NCI-H446 (cell line): ENCODE data around the gene FGR.

Experiments
- DNase-seq, 2 experiments: peaks; one replicate each; lab custom pipeline; 2025; lab: John Stamatoyannopoulos, UW

FGR gene

DNA sequence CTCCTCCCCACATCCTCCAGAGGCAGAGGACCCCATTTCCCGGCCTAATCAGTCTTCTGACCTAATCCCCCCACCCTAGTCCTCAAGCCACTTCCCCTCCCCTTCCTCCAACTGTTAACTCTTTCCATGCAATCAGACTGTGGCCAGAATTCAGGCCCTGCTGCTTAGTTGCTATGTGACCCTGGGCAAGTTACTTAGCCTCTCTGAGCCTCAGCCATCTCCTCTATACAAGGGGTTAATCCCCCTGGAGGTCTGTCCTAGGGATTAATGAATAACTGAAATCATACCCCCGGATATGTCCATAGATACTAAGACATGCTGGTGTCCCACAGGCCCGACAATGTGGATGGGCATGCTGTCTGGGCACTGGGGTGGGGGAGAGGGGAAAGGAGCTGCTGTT is 49.3 kb downstream of the FGR start:
- no peak for DNase-seq

DNA sequence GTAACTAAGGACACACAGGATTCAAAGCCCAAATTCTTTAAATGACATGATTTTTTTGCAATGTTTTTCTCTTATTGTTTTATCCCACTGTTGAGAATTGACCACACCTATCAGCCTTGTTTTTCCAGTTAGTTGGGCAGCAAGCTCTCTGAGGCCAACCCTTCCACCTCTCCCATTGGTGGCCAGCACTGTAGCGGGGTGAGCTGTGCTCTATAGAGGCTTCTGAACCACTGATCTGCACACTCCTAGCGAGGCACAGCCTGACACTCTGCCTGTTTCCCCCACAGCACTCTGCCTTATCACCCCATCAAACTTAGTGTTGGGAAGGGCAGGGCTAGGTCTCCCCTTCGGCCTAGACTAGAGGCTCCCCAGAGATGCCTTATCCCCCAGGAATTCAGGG is 50.5 kb downstream of the FGR start:
- no peak for DNase-seq

DNA sequence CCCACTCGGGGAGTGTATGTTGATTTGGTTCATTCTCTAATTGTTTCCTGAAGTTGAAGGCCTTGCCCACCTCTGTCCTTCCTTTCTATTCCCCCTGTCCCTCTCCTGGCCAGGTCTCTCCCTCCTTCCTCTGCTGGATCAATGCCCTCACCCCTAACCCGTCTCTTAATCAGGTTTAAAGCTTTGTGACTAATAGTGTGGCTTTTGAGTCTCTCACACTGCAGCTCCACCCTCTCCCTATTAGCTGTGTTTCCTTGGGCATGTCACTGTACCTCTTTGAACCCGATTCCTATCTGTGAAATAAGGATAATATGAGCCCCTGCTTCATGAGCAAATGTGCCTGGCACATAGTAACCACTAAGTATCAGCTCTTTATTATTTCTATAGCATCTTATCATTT is 51.5 kb downstream of the FGR start:
- DNase-seq = no peak

DNA sequence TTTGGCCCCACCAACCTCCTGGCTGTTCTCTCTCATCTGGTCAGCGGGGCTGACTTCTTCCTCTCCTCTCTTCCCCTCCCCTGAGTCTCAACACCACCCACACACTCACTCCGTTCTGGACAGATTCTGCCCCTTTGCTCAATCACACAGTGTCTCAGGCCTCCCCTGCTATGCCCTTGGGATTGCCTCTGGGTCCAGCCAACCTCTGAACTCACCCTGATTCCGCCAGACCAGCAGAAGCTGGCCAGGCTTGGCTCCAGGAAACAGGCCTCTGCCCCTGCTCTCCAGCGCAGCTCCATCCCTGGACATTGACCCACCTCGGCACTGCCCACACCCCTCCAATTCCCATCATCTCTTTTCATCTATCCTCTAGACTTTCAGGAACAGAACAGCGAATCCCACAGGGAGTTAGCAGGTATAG is 53.2 kb downstream of the FGR start:
- DNase-seq = no peak

DNA sequence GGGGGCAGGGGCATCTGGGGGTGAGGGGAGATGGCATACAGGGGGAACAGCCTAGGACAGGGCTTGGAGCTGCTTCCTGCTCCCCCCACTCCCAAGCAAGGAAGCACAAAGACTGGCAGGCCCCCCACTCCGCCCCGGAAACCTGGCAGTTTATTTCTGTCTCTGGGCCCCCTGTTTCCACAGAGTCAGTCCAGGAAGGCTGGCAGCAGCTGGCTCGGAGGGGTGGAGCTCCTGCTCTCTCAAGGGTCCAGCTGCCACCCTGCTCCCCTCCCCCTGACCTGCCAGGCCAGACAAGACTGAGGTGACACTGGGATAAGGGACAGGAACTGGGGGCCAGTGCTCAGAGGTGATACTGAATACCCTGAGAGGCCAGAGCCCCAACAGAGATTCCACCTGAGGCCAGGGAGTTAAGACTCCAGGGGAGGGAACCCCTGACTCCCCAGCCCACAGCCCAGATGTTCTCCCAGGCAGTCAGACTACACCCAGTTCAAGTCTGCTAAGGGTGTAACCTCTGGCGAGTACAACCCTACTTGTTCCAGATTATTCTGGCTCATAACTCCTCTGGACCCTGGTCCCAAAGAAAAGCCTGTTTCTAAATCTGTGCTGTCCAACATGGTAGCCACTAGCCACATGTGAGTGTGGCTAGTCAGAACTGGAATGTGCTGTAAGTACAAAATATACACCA is 57.3 kb downstream of the FGR start:
- DNase-seq = no peak

DNA sequence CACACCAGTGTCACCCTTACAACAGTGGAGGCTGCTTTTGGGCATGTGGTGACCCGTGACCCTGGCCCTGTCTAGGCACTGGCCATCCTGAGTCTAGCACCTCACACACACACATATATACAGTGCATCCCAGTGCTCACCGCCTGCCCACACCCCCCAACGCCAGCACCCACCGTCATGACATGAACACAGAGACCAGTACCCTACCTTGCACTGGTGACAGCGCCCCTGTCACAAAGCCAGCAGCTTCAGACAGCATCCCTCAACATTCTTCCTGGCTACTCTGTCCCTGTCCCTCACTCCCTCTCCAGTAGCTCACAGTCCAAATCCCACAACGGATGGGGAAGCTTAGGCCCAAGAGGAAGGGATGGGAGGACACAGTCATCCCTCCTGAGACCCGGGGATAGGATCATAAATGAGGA is 58.2 kb downstream of the FGR start:
- DNase-seq = no peak

DNA sequence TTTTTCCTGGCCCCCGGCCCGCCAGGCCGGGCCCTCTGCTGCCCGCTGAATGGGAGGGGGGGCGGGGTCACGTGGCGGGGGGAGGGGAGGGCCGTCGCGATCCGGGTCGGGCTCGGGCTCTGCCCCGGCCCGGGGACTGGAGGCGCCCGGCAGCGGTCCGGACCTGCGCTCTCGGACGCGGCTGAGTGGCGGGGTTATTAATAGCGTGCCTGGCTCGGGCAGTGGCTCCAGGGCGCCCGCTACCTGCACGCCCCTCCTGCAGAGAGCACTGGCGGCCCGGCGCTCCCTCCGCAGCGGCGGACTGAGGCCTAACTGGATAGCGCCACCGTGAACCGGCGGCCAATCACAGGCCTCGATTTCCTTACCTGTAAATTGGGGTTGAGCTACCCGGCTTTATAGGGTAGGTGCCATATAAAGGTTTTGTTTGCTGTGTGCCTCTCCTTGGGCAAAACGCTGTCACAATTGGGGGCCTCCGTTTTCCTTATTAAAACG is 59.1 kb downstream of the FGR start:
- no peak for DNase-seq

DNA sequence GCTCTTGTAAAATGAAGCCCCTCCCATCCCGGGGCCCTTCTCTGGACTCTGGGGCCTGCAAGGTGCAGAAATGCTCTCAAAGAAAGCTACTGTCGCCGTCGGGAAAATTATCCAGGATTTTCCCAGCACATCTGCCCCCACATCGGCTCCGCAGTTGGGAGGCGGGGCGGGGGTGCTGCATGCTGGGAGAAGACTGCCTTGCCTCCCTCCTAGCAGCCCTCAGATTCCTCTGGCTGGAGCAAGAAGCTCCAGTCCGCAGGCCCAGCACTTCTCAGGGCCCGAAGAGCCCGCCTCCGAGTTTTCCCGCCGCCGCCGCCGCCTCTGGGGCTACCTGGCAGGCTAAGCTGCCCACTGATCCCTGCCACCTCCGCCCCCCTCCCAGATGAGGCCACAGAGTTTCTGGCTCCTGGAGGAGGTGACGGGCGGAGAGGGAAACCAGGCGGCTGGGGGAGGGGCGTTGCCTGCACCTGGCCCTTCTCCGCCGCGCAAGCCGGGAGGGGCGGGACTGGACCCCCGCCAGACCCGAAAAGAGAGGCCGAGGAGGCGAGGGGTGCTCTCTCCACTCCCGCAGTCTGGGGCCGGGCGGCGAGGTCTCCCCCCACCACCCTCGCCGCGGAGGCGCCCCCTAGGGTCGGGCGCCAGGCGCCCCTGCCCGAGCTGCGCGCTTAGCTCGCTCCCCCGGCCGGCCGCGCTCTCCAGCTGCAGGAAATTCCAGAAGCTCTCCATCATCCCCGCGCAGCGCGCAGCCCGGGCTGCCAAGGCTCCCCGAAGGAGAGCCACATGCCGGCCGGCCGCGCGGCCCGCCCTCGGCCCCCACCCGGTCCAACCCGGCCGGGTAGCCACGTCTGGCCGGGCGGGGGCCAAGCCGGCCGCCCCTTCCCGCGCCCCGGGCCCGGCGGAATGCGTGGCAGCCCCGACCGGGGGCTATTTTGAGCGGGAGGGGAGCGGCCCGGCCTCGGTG is 59.8 kb downstream of the FGR start:
- DNase-seq = no peak

DNA sequence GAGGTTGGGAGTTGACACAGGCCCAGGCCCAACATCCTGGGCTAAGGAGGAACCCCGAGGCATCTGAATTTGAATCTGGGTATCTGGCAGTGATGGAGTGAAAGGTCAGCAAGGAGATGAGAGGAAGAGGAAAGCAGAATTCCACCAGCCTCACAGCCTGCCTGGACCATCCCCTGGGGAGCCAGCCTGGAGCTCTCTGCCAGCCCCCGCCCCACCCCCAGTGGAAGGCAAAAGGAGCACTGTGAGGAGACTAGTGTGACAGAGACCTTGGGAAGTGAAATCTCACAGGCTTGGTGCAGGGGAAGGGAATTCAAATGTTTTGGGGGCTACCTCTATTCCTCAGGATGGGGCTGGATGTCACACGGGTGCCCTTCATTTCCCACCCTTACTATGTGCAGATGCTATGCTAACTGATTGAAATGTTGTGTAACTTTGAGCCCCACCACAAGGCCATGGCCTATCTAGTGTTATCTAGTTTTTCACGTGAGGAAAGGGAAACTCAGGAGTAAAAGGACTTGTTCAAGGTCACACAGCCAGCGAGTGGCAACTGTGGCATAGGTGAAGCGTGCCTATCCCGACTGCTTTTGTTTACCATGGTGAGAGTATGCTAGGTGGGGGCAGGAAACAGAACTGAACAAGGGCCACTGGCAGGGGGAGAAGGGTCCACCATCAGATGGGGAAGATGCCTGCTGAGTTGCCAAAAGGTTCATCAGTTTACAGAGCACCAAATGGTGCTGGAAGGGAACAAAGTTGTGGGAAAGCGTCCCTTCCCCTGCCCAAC is 60.8 kb downstream of the FGR start:
- DNase-seq = no peak

DNA sequence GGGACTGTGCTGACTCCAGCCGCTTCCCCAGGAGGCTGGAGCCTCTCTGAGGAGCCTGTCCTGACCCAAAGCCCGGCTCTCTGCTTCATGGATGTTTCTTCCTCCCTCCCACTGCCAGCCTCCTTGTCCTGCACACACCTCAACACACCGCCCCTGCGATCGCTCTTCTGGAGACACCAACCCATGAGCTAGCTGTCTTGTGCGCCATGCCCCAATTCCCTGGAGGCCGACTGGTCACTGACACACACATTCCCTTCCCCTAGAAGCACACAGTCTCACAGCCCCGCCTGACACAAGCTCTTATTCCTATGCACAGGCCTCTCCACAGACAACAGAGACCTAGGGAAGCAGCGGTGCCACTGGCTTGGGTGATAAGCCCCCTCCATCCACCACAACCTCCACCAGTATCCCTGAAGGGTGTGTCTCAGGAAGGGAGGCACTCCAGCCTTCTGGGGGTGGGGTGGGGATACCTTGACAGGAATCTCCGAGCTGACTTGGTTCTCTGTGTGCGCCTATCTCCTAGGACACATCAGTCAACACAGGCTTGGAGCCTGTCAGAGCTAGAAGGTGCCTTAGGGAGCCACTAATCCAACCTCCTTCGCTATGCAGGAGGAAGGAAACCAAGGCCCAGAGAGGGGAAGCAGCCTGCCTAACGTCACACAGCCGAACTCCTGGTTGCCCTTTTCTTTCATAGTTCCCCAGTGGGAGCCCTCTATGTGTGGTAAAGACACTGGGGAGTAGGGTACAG is 62.1 kb downstream of the FGR start:
- no peak for DNase-seq

DNA sequence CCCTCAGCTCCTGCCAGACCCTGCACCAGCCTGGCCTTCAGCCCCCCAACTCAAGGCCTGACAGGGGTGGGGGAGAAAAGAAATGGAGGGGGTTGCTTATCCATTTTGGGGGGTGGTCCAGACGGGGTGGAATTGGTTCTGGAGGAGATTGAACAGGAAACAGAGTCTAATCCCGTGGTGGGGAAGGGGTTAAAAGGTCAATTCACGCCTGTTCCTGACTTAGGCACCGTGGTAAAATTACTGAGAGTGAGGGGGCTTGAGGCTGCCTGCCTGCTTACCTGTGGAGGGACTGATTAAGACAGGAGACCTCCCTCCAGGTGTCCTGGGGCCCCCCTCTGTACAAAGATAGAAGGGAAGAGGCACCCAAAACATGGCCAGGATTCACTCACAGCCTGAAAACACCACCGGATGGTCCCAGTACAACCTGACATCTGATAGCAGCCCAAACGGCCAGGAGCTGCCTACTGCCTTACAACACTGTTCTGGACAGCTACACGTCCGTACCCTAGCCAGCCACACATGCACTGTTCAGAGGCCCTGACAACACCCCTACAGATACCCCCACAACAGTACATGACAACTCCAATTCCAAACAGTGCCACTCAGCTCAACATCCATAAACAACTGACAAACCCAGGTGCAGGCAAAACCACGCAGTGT is 62.8 kb downstream of the FGR start:
- DNase-seq = no peak

DNA sequence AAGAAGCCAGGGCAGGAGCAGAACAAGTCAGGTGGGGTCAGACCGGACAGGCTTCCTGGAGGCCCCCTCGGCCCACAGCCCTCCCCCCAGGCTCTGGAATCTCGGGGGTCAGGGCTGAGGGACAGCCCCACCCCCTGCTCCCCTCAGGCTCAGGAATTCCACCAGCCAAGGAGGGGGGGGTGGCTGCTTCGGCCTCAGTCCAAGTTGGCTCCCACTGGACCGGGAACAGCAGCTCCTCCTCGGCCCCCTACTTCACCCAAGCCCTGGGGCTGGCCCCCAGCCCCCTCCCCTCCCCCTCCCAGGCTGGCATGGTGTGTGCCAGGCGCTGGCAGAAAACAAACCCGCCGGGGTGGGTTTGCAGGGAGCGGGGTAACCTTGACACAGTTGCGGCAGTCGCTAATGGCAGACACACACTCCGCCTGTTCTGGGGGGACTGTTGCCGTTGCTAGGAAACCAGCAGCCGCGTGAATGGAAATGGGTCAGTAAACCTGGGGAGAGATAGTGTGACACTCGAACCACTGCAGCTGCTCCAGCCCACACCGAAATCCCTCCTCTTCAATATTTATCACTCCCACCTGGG is 63.5 kb downstream of the FGR start:
- DNase-seq = no peak

DNA sequence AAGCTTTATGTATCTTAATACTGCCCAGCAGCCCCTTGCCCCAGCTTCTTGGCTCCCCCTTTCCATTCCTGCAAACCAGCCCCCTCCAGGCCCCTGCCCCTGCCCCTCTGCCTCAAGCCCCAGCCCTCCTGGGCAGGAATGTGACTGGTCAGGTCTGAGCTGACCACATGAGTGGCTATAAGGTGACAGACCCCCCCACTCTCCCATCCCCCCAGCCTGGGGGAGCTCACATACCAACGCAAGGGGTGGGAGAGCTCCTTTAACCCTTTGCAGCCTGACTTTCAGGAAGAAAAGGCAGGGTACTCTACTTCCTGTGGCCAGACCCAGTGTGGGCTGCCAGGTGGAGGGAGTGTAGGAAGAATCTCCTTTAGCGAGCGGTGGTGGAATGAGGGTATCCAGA is 64.2 kb downstream of the FGR start:
- DNase-seq = no peak

DNA sequence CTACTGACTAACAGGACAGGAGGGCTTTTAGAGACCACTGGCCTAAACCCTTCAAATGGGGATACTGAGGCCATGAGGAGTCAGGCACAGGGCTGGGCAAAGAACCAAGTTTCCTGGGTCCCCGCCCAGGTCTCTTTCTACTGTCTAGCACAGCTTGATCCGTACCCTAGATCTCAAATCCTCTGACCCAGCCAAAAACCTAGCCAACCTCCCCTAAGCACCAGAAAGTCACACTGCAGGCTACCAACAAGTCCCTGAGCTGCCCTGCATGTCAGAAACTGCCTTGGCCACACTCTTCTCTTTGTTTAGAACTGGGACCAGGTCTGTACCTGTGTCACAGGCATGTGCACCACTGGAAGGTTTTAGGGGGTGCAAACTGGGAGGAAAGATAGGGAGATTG is 64.6 kb downstream of the FGR start:
- no peak for DNase-seq

DNA sequence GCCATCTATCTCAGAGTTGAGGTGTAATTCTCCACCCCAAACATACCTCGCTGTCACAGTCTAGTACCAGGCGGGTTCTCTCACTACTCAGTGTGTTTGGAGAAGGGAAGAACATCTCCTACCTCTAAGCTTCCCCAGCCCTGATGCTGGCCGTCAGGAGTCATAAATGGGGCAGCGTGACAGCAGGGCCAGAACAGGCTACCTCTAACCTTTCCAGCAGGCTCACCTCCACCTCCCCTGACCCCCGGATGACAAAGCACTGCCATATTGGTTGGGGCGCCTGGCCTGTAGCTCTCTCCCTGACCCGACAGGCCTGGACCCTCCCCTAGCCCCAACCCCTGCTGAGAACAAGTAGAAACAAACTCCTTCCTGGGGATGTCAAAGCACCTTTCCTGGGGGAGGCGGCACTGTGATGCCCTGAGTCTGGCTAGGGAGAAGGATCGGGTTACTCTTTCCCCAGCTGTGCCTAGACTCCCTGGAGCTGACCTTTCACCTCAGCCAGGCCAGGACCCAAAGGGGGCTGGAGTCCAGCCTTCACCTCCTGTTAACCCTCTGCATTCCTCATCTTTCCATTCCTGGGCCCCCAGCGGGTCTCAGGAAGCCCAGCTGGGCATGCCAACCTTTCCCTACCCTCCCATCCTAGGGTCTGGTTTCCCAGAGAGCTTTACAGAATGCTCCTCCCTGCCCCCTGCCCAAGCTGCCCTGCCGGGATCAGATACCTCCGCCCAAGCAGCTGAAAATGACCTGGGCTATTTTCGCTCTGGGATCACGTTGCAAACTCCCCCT is 65.3 kb downstream of the FGR start:
- DNase-seq = no peak

DNA sequence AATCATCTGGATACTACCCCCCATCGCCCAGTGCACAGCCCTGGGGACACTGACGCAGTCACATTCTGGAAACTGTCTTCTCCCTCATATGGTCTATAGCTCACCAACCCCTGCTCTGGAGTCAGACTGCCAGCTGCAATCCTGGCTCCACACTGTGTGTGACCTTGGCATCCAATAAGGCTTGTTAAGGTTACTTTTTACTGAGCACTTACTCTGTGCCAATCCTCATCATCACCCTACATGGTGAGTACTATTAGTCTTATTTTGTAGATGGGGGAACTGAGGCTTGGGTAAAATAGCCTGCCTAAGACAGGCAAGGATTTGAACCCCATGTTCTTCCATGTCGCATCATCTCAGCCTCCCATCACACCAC is 65.9 kb downstream of the FGR start:
- no peak for DNase-seq

DNA sequence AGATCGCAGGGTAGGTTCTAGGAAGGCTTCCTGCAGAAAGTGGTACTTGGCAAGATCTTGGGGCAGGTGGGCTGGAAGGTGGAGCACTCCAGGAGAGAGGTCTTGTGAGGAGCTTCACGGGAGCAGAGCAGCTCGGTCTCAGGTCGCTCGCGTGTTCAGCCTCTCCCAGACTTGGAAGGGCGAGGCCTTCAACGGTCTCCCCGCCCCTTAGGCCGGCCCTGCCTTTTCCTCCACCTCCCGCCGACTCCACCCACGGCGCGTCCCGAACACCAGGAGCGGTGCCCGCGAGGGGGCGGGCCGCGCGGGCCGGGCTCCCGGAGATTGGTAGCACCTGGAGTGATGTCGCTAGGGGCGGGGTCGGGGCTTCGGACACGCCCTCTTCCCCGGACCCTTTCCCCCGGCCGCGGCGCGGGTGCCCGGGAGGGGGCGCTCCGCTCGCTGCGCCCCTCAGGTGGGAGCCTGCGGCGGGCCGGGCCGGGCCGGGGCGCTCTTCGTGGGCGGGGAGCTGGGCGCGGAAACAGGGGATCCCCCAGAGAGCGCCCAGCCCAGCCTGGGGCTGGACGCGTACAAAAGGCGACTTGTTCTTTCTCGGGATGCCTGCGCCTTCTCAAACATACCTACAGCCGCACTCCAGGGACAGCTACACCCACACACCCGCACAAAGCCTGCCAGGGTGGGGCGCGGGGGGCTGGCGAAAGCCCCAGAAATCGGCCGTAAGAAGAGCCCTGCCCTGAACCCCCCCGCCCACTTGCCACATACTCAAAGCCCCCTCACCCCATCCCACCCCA is 66.5 kb downstream of the FGR start:
- DNase-seq = no peak

DNA sequence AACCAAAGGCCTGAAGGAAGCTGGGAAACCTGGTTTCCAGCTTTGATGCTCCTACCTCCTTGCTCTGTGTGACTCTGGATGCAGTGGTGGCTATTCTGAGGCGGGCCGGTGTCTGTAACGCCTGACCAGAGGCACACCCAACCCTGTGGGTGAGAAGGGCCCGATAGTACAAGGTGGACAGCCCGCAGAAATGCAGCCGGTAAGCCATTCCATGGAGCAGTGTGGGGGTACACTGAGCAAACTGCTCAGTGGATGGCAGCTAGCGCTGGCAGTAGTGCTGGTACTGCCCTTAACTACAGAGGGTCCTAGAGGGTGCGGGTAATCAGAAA is 67.0 kb downstream of the FGR start:
- DNase-seq = no peak

DNA sequence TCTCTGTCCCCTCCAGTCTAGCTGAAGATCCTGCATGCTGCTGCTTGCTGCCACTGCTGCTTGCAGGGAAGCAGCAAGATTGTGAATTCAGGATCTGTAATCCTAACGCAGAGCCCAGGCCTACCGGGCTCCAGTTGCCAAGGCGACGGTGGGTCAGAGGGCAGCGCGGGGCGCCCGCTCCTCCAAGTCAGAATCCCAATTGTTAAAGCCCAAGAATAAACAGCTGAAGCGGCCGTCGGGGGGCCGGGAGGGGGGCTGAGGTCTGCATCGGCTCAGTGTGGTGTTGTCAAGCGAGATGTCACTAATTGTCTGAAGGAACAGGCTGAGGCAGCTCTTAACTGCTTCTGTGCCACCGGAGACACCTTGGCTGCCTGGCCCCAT is 67.8 kb downstream of the FGR start:
- no peak for DNase-seq
